WTC11 (cell line): ENCODE results near the gene TMOD3.

Source experiments
- CTCF ChIP-seq: fragments of 200-600 bp; IDR thresholded peaks from 2 replicates; pipeline ENCODE4 v1.8.0; 2022; ENCODE audit warnings: antibody characterized with exemption
- GTF2I ChIP-seq: fragments of 250-450 bp; sonication (Bioruptor Pico); conservative IDR thresholded peaks from 2 replicates; pipeline ENCODE4 v1.4.0; 2021; ENCODE audit warnings: mild to moderate bottlenecking

DNA sequence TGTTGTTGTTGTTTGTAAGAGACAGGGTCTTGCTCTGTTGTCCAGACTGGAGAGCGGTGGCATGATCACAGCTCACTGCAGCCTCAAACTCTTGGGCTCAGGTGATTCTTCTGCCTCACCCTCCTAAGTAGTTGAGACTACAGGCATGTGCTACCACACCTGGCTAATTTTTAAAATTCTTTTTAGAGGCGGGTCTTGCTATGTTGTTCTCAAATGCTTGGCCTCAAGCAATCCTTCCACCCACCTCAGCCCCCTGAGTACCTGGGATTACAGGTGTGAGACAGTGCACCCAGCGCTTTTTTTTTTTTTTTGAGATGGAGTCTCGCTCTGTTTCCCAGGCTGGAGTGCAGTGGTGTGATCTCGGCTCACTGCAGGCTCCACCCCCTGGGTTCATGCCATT, 46.7 kb downstream of the TMOD3 start:
- TF ChIP-seq CTCF (no peak), GTF2I (CRISPR knock-in tag) (no peak)
